Naive B cell (primary cell): ENCODE measurements around the gene TTC8. TPM values are rescaled to one million over a fixed set of nuclear protein-coding genes. Genes with fewer than 3 reads are reported as not detected.

ENCODE experiments used
- ATAC-seq, 2 donors: fragments of 150-1000 bp; cut with Tn5 transposase; 2 replicates each; pipeline ENCODE4 v1.10.0; 2021; ENCODE audit warnings: low read depth in 2 of 2, mild to moderate bottlenecking in 2 of 2, moderate library complexity in 2 of 2
- DNase-seq: peaks from one replicate; pipeline ENCODE4 v3.0.0; 2022
- H3K27ac Mint-ChIP-seq, 6 donors: one replicate each; pipeline ENCODE4 v1.8.0; 2020 to 2022; ENCODE audit warnings: mild to moderate bottlenecking in 6 of 6, mixed read lengths in 6 of 6, moderate library complexity in 5 of 6, inconsistent platforms in 2 of 6
- H3K27me3 Mint-ChIP-seq, 3 donors: one replicate each; pipeline ENCODE4 v1.8.0; 2021 to 2022; ENCODE audit warnings: mixed read lengths in 3 of 3, mild to moderate bottlenecking in 1 of 3
- H3K36me3 Mint-ChIP-seq, 2 donors: one replicate each; pipeline ENCODE4 v1.8.0; 2020 to 2022; ENCODE audit warnings: mixed read lengths in 2 of 2, inconsistent platforms in 1 of 2, mild to moderate bottlenecking in 1 of 2
- H3K4me1 Mint-ChIP-seq, 3 donors: one replicate each; pipeline ENCODE4 v1.8.0; 2020 to 2022; ENCODE audit warnings: mixed read lengths in 3 of 3, inconsistent platforms in 1 of 3, mild to moderate bottlenecking in 1 of 3, moderate library complexity in 1 of 3
- H3K4me3 Mint-ChIP-seq, 8 donors: one replicate each; pipeline ENCODE4 v1.8.0; 2020 to 2022; ENCODE audit warnings: mild to moderate bottlenecking in 8 of 8, mixed read lengths in 8 of 8, moderate library complexity in 8 of 8, inconsistent platforms in 2 of 8
- H3K9me3 Mint-ChIP-seq, 7 donors: one replicate each; pipeline ENCODE4 v1.8.0; 2020 to 2022; ENCODE audit warnings: mixed read lengths in 7 of 7, mild to moderate bottlenecking in 5 of 7, inconsistent platforms in 2 of 7, moderate library complexity in 1 of 7
- polyA plus RNA-seq, 6 donors: library from polyadenylated mRNA; unstranded; fragments of 300-500 nt; fragmentation: Illumina TruSeq; gene quantifications; one replicate each; pipeline ENCODE4 v1.2.3, GENCODE V29; 2021; ENCODE audit warnings: low read depth in 6 of 6

TTC8 gene
- polyA plus RNA-seq, 6 donors from 2014 or later: 0.29 to 3.2 (median 1.3) TPM; not detected in 1

- Mint-ChIP-seq H3K9me3 (no peaks in the 10 kb centered on the region), H3K36me3 (no peaks in the 10 kb centered on the region), H3K27me3 (peaks cover 0 to 7% (median 0%) of the 10 kb centered on the region in 3 donors), H3K4me3 (no peak overlapping the region), H3K4me1 (peaks cover 0 to 7% (median 0%) of the 10 kb centered on the region in 3 donors), H3K27ac (no peak overlapping the region)
- ATAC-seq (no peak), DNase-seq (no peak)
Observed at GRCh38 chr14:88831284-88831683, 6.8 kb downstream of the TTC8 start.

DNA sequence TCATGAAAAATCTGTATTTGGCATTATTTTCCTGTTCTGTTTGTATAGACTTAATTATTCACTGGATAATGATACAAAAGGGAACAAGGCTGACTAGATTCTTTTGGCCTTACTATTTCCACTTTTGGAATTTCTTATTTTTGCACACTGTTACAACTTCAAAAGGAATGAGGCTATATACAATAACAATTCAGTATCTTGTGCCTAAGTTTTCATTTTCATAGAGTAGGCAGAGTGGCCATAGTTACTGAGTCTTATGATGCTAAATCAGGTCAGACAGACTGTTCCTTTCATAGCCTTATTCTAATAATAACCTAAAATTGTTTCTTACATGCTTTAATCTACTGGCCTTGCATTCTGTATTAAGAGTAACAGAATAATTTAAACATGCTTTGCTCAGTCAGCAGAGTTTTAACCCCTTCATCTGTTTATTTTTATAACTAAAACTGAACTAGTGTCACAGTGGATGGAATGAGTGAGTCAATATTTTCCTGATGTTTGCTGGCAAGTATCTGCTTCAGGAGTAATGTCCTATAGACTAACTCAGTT is 10.5 kb downstream of the TTC8 start:
- Mint-ChIP-seq H3K9me3 (peaks cover 0 to 2% (median 0%) of the 10 kb centered on the region in 7 donors), H3K36me3 (peaks cover 6 to 8% of the 10 kb centered on the region in 2 donors), H3K27me3 (peaks cover 5 to 16% (median 7%) of the 10 kb centered on the region in 3 donors), H3K4me3 (no peak overlapping the region), H3K4me1 (no peaks in the 10 kb centered on the region), H3K27ac (no peak overlapping the region)
- DNase-seq: no peak
- ATAC-seq: no peak

GRCh38 chr14:88835661-88836060 is 11.2 kb downstream of the TTC8 start:
- ATAC-seq (no peak), DNase-seq (no peak)
- peaks cover 6 to 8% of the 10 kb centered on the region in 2 donors for H3K36me3 Mint-ChIP-seq
- H3K27ac Mint-ChIP-seq: no peak overlapping the region
- peaks cover 5 to 16% (median 7%) of the 10 kb centered on the region in 3 donors for H3K27me3 Mint-ChIP-seq
- no peak overlapping the region for H3K4me3 Mint-ChIP-seq
- H3K4me1 Mint-ChIP-seq: no peaks in the 10 kb centered on the region
- peaks cover 0 to 2% (median 0%) of the 10 kb centered on the region in 7 donors for H3K9me3 Mint-ChIP-seq

DNA sequence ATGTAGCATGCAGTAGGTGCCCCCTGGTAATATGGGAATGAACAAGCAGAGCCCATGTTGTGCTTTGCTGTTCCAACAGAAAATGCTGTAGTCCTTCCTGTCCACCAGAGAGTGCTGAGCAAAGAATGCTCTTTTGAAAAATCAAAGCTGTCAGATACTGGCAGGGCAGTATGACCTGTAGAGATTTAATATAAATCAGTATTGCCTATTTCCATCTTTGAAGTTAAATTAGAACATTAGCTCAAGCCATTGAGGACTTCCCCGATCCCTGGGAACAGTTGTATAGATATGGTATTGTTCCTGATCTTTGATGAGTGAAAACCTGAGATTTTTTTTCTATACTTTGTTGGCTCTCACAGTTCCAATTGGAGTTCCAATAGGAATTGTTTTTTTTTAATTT is 13.0 kb downstream of the TTC8 start:
- DNase-seq (no peak), ATAC-seq (no peak)
- Mint-ChIP-seq H3K36me3 (peaks cover 6 to 8% of the 10 kb centered on the region in 2 donors), H3K4me3 (no peak overlapping the region), H3K27ac (no peak overlapping the region), H3K9me3 (peaks cover 0 to 2% (median 0%) of the 10 kb centered on the region in 7 donors), H3K27me3 (peaks cover 5 to 16% (median 7%) of the 10 kb centered on the region in 3 donors), H3K4me1 (no peaks in the 10 kb centered on the region)

DNA sequence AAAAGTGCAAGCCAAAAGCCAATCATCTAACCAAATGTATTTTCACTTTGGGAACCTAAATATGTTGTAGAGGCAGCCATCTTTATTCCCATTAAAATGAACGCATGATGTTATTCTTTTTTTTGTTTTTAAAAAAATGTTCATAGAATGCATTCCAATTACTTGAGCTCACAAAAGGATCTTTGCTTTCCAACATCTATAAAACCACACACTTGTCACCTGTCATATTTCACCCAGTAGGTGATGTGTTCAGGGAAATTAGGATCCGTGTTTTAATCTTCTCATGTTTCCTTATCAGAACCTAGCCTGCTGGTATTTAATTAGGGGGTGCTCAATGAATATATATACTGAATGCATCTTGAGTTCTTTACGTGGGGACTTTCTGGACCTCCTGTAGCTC is 13.6 kb downstream of the TTC8 start:
- peaks cover 0 to 2% (median 0%) of the 10 kb centered on the region in 7 donors for H3K9me3 Mint-ChIP-seq

DNA sequence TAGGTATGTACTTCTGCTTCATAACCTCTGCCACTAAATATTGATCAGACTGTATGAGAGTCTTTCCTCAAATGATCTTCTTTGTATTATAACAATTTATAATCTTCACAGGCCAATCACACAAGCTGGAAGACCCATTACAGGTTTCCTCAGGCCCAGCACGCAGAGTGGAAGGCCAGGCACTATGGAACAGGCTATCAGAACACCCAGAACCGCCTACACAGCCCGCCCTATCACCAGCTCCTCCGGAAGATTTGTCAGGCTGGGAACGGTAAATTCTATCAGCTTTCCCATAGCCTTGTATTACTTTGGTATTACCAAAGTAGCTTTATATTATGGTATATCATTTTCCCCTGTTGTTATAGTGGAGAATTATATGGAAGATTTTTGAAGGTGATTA is 16.5 kb downstream of the TTC8 start:
- H3K36me3 Mint-ChIP-seq: peaks cover 6 to 8% of the 10 kb centered on the region in 2 donors
- no peak overlapping the region for H3K4me3 Mint-ChIP-seq
- peaks cover 0 to 2% (median 0%) of the 10 kb centered on the region in 7 donors for H3K9me3 Mint-ChIP-seq
- H3K27ac Mint-ChIP-seq: peak overlapping the region in 1 of 6 donors; percentile 27
- ATAC-seq (no peak), DNase-seq (no peak)
- H3K4me1 Mint-ChIP-seq: no peaks in the 10 kb centered on the region
- H3K27me3 Mint-ChIP-seq: peaks cover 5 to 8% (median 7%) of the 10 kb centered on the region in 3 donors

More for the DNA sequence above, 13.6 kb downstream of the TTC8 start:
- Mint-ChIP-seq H3K4me1 (no peaks in the 10 kb centered on the region), H3K4me3 (no peak overlapping the region), H3K27ac (no peak overlapping the region), H3K36me3 (peaks cover 6 to 8% of the 10 kb centered on the region in 2 donors), H3K27me3 (peaks cover 5 to 16% (median 7%) of the 10 kb centered on the region in 3 donors)
- ATAC-seq: no peak
- DNase-seq: no peak

DNA sequence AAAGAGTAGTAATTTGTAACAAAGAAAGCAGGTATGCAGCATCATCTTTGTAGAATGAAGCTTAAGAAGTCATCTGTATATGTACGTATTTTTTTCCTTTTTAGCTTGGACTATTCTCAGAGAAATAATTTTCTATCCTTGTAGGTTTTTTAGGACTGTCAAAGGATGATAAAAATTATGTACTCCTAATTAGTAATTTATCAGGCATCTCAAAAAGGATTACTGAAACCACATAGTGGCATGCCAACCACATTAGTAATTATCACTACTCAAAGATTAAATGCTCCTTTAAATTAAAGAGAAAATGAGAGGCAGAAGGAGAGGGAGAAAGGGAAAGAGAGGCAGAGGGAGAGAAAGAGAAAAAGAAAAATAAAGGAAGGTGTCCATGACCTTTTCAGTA is 17.3 kb downstream of the TTC8 start:
- no peak for DNase-seq
- peaks cover 6 to 8% of the 10 kb centered on the region in 2 donors for H3K36me3 Mint-ChIP-seq
- H3K9me3 Mint-ChIP-seq: peaks cover 0 to 2% (median 0%) of the 10 kb centered on the region in 7 donors
- no peaks in the 10 kb centered on the region for H3K4me1 Mint-ChIP-seq
- H3K27me3 Mint-ChIP-seq: peaks cover 5 to 8% (median 7%) of the 10 kb centered on the region in 3 donors
- peak overlapping the region in 1 of 8 donors; percentile 23 for H3K4me3 Mint-ChIP-seq
- no peak overlapping the region for H3K27ac Mint-ChIP-seq
- no peak for ATAC-seq

- peaks cover under 1 to 2% (median under 1%) of the 10 kb centered on the region in 3 donors for H3K27me3 Mint-ChIP-seq
- ATAC-seq (no peak), DNase-seq (no peak)
- no peak overlapping the region for H3K27ac Mint-ChIP-seq
- no peaks in the 10 kb centered on the region for H3K4me1 Mint-ChIP-seq
- H3K9me3 Mint-ChIP-seq: no peaks in the 10 kb centered on the region
- H3K4me3 Mint-ChIP-seq: no peak overlapping the region
- H3K36me3 Mint-ChIP-seq: peaks cover under 1 to 2% of the 10 kb centered on the region in 2 donors
Observed at GRCh38 chr14:88842414-88842813, 18.0 kb downstream of the TTC8 start.

GRCh38 chr14:88844980-88845491 is 20.6 kb downstream of the TTC8 start:
- Mint-ChIP-seq H3K36me3 (no peaks in the 10 kb centered on the region), H3K9me3 (no peaks in the 10 kb centered on the region), H3K27ac (peak overlapping the region in 1 of 6 donors; percentile 4), H3K4me3 (no peak overlapping the region), H3K27me3 (no peaks in the 10 kb centered on the region), H3K4me1 (no peaks in the 10 kb centered on the region)
- ATAC-seq (no peak), DNase-seq (no peak)

DNA sequence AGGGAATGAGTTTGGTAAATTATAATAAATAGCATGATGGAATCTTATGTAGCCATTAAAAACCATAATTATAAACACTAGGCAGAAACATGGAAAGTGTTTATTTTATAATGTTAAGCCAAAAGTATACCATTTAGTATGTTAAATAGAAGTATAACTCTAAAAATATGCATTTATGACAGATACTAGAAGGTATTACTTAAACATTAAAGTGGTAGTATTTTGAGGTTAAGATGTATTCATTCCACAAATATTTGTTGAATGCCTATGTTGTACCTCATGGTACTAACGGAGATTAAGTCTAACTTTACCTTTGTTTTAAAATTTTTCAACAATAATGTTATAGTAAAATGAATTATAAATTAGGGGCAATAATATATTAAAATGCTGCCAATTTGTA is 24.1 kb downstream of the TTC8 start:
- no peak for DNase-seq
- H3K36me3 Mint-ChIP-seq: no peaks in the 10 kb centered on the region
- no peak overlapping the region for H3K27ac Mint-ChIP-seq
- no peaks in the 10 kb centered on the region for H3K9me3 Mint-ChIP-seq
- H3K27me3 Mint-ChIP-seq: no peaks in the 10 kb centered on the region
- no peak for ATAC-seq
- H3K4me3 Mint-ChIP-seq: no peak overlapping the region
- H3K4me1 Mint-ChIP-seq: no peaks in the 10 kb centered on the region

- Mint-ChIP-seq H3K4me3 (no peak overlapping the region), H3K4me1 (no peaks in the 10 kb centered on the region), H3K27me3 (no peaks in the 10 kb centered on the region), H3K36me3 (no peaks in the 10 kb centered on the region), H3K27ac (no peak overlapping the region), H3K9me3 (no peaks in the 10 kb centered on the region)
- ATAC-seq: no peak
- no peak for DNase-seq
Observed at GRCh38 chr14:88849716-88850115, 25.3 kb downstream of the TTC8 start.

DNA sequence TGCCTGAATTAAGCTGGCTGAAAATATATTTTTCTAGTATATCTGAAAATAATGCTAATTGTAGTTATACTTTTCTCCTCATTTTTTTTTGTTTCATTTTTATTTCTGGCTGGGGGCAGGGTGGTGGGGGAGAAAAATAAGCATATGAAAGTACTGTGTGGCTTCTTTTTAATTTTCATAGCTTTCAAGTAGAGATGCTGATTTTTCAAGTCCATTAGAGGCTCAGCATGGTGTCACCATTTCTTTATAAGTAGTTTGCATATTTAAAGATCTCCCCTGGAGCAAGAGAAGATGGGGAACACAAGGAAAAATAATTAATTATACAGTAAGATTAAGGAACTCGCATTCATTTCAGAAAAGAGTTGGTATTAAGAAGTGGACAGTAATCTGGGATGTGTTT is 27.1 kb downstream of the TTC8 start:
- Mint-ChIP-seq H3K4me3 (no peak overlapping the region), H3K27me3 (no peaks in the 10 kb centered on the region), H3K4me1 (no peaks in the 10 kb centered on the region), H3K27ac (peak overlapping the region in 1 of 6 donors; percentile 59), H3K36me3 (peaks cover 0 to 3% of the 10 kb centered on the region in 2 donors), H3K9me3 (no peaks in the 10 kb centered on the region)
- ATAC-seq (no peak), DNase-seq (no peak)

GRCh38 chr14:88852632-88853031 is 28.2 kb downstream of the TTC8 start:
- H3K27me3 Mint-ChIP-seq: no peaks in the 10 kb centered on the region
- ATAC-seq: no peak
- H3K4me3 Mint-ChIP-seq: no peak overlapping the region
- no peaks in the 10 kb centered on the region for H3K9me3 Mint-ChIP-seq
- H3K27ac Mint-ChIP-seq: no peak overlapping the region
- no peak for DNase-seq
- H3K4me1 Mint-ChIP-seq: no peaks in the 10 kb centered on the region
- H3K36me3 Mint-ChIP-seq: peaks cover 0 to 3% of the 10 kb centered on the region in 2 donors

DNA sequence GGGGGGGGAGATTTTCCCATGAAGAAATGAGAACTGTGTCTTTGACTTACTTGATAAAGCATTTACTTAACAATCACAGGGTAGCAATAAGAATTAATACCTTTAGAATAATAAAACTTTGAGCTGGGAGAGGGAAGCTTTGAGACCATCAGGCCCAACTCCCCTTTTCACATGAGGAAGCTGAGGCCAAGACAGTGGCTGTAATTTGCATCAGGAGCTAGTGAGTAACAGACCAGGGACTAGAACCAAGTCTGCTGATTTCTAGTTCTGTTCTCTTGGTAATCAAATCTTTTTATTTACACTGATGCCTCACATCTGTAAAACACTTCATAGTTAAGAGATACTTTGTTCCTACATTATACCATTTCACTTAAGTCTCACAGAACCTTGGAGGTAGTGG is 28.7 kb downstream of the TTC8 start:
- Mint-ChIP-seq H3K4me1 (no peaks in the 10 kb centered on the region), H3K4me3 (no peak overlapping the region), H3K9me3 (no peaks in the 10 kb centered on the region), H3K27ac (no peak overlapping the region), H3K27me3 (no peaks in the 10 kb centered on the region), H3K36me3 (peaks cover 0 to 3% of the 10 kb centered on the region in 2 donors)
- DNase-seq (no peak), ATAC-seq (no peak)
